Activated CD4-positive, alpha-beta T cell treated with anti-CD3 and anti-CD28 coated beads, Interleukin-2, amount 50 U/mL, for 1 hour (primary cell): Measurements from ENCODE around the gene MAMDC4.
"Not testable (repeated sequence)": the region's sequence is repeated elsewhere in the genome, so short reads cannot be mapped to it uniquely, and the experiment has no call there.

Source experiments
- DNase-seq: peaks from one replicate; pipeline ENCODE4 v3.0.0-alpha.2; 2020

MAMDC4 gene

GRCh38 chr9:136839229-136840139 lies 12.7 kb upstream of the MAMDC4 start:
- DNase-seq, result no peak

DNA sequence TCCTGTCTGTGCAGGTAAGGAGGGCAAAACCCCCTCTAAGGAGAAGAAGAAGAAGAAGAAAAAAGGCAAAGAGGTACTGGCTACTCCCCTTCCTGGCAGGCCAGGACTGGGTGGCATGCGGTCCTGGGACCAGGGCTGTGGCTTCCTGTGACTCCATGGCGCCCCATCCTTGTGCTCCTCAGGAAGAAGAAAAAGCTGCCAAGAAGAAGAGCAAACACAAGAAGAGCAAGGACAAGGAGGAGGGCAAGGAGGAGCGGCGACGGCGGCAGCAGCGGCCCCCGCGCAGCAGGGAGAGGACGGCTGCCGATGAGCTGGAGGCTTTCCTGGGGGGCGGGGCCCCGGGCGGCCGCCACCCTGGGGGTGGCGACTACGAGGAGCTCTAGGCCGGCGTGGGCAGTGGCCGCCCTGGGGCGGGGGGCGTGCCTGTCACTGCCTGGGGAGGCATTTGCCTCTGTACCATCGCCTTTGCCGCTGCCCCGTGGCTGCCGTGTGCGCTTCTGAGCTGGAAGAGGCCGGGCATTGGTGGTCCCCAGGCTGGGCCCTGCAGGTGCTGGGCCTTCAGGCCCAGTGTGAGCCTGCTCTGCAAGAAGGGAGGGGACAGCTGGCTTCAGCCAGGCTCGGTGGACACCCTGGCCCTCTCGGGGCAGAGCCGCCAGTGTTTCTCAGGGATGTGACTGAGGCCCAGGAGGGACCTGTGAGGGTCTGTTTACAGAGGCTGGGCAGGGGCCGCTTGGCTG lies 11.8 kb upstream of the MAMDC4 start:
- DNase-seq, result no peak

DNA sequence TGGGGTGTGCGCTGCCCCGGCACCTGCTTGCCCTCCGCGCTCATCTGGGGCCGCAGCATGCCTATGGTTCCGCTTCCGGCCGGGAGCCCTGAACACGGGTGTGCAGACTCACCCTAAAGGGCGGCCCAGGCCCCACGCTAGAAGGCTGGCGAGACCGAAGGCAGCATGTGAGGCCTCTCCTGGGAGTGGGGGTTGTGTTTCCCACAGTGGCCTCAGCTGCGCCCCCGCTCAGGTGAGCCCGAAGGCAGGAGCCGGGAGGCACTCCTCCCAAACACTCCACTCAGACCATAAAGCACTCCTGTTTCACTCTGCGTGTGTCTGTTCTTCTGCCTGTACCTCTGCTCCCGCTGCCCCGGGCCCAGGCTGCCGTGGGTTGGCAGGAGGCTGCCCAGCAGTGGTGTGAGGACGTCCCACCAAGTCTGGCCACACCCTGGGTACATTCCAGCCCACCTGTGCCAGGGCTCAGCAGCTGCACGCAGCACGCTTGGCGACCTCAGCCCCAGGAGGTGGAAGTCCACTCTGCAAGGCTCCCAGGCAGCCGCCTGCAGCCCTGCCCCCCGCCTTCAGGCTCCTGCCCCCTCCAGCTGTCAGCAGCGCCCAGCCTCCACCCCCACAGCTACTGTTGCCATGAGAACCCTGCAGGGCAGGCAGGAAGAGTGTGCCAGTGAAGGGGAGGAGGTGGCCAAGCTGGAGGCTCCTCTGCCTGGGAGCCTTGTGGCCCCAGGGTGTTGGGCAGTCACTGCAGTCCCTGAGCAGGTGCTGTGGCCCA lies 11.1 kb upstream of the MAMDC4 start:
- DNase-seq, result no peak

DNA sequence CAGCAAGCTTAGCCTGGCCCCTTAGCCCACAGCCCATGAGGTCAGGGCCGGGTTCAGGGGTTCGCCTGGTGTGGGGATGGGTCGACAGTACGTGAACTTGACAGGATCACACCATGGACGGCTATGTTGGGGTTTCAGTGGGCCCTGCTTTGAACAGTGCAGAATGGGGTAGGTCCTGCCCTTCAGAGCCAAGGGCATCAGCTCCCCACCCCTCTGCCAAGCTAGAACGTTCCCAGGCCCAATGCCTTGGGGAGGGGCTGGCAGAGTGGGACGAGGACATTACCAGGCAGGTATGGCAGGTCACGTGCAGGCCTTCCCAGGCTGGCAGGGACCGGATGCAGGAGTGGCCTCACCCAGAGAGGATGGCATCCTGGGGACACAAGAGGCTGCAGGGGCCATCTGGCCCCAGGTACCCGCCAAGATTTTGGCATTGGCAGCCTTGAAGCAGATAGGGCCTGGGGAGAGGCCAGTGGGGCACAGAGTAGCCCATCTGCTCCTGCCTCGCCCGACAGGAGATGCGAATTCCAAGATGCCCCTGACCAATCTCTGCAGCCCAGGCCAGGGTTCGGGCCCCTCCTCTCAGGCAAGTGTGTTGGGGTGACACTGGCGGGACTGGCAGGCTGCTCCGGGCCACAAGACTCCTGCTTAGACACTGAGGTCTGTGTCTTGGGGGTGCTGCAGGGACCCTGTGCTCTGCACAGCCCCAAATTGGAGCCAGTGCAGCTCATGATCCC lies 10.3 kb upstream of the MAMDC4 start:
- DNase-seq, result not testable (repeated sequence)

DNA sequence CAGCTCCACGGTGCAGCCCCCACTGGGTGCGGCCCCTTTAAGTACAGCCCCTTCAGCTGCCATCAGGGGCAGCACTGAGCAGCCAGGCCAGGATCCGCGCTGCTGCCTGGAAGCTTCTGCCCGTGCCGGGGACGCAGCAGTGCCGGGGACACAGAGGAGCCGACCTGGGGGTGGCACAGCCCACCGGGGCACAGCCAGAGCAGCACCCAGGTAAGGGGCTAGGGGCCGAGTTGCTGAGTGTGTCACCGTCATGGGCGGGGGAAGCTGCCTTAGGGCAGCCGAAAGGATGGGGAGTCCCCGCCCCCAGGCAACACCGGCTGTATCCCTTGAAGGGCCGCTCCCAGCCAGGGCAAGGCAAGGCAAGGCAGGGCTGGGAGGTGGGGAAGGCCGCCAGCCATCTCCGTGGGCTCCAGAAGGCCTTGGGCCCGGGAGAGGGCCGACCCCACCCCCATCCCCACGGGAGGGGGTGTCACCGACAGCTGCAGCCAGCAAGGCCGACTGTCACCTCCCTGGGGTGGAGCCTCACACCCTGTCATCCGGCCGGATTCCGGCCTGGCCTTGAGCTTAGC lies 9.7 kb upstream of the MAMDC4 start, which contains the start of gene AJM1:
Gene AJM1 (plus strand): TSS at position 99 of the 569 bp plus-strand sequence. CDS start 1,937 bp downstream, outside the sequence.
- peak; percentile 80 for DNase-seq

DNA sequence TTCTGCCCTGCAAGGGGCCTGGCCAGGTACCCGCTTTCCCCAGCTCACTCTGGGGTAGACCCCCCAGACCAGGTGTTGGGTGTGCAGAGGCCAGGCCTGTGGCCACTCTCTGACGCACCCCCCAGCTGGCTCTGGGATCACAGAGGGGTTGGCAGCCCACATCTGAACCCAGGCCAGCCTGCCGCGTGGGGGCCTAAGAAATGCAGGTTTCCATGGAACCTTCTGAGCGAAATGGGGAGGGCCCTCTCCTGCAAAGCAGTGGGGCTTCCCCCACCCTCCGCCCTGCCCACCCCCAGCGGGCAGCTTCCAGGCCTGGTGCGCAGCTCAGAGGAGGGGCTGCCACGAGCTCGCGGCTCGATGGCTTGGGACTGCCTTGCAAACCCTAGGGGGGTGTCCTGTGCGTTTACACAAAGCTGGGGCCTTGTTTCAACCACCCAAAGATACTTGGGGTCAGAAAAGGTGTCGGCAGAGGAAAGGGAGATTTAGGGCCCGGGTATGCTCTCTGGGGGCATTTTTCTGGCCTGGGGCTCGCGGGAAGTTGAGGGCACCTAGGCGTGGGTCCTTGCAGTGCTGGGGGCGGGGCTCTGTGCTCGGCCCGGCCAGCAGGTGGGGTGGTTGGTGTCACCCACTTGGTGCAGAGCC lies 8.9 kb upstream of the MAMDC4 start:
- not testable (repeated sequence) for DNase-seq

GRCh38 chr9:136843801-136844740 lies 8.1 kb upstream of the MAMDC4 start:
- DNase-seq, result peak; percentile 56

DNA sequence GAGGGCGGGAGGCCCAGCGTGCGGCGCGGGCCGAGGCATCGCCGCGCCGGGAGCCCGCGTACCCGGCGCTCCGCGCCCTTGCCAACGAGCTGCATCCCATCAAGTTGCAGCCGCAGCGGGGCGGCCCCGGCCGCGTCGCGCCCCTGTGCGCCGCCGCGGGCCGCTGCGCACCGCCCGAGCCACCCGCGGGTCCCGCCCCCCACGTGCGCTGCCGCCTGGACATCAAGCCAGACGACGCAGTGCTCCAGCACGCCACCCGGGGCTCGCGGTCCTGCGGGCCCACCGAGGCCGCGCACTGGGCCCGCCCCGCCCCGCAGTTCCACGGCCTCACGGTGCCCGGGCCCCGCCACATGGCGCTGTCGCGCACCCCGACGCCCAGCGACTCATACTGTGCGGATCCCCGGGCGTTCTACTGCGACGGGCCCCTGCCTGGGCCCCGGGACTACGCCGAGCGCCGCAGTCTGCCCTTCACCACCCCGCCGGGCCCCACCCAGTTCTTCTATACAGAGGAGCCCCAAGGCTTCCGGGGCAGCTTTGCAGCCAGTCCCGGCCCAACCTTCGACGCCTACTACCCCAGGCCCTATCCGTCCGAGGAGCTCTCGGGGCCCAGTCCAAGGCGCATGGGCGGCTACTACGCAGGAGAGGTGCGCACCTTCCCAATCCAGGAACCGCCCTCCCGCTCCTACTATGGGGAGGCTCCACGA lies 7.2 kb upstream of the MAMDC4 start:
- no peak for DNase-seq

GRCh38 chr9:136845465-136846260 lies 6.5 kb upstream of the MAMDC4 start:
- DNase-seq, result no peak

GRCh38 chr9:136846376-136847087 lies 5.6 kb upstream of the MAMDC4 start:
- DNase-seq, result no peak

- no peak for DNase-seq
Measured at GRCh38 chr9:136847088-136847825, 4.9 kb upstream of the MAMDC4 start.

DNA sequence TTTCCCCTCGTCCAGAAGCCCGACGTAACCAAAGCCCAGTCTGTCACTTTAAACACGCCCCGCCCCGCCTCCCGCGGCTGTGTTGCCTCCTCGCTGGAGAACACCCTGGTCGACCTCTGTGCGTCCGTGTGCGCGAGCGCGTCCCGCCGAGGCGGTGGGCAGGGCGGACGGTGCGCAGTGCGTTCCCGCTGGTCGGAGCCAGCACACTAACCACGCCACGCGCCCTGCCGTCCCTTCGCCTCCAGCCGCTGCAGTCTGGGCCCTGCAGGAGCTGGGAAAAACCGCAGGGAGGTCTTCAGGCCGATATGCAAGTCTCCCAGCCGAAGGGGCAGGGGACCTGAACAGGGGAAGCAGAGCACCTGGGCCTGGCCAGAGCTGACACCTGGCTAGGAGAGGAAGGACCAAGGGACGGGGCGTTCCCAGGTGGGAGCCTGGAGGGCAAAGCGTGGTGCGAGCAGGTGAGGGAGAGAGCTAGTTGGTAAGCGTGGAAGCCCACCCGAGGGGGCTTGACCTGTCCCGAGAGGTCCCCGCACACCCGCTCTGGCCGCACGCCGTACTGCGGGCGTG lies 4.2 kb upstream of the MAMDC4 start:
- DNase-seq, result peak; percentile 68

DNA sequence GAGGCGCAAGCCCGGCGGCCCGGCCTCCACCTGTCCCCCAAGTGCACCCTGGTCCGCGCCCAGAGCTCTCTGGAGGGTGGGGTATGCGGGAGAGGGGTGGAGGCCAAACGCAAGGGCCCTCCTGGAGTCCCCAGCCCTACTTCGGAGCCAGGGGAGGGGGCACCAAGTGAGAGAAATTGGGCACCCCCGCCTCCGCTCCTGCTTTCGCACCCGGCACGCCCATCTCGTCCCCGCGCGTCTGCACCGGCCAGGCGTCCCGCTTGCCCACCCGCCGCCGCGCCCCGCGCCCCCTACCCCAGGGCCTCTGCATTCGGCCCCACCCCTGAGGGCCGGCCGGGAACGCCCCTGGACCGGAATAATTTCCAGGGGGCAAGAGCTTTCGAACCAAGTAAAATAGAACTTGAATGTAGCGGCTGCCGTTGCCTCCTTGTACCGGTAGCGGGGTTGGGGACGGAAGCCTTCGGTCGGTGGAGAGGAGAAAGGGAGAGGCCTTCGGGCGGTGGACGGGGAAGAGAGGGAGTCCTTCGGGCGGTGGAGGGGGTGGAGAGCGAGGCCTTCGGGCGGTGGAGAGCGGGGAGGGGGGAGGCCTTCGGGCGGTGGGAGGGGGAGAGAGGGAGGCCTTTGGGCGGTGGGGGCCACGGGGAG lies 3.6 kb upstream of the MAMDC4 start:
- DNase-seq, result peak; percentile 36

- peak; percentile 94 for DNase-seq
Measured at GRCh38 chr9:136849038-136849959, 2.8 kb upstream of the MAMDC4 start, which contains the start of gene PHPT1. Gene PHPT1 (plus strand): TSS chr9:136849409. CDS start chr9:136849431, 22 bp downstream.
